Stomach (tissue), 9 donors: ENCODE measurements around the gene ERN2. TPM values are rescaled to one million over a fixed set of nuclear protein-coding genes. Genes with fewer than 3 reads are reported as not detected.

Experiments
- DNase-seq, 2 donors: peaks; one replicate each; pipeline versions ENCODE4 v3.0.0 to v3.0.0-alpha.2; 2013 to 2019
- H3K27ac ChIP-seq, 5 donors: fragments of 200-600 bp in 4 of 5; sonication (generic) in 4 of 5; one replicate each; pipeline ENCODE4 v1.5.1; 2013 to 2019; ENCODE audit warnings: mild to moderate bottlenecking in 1 of 5, moderate library complexity in 1 of 5
- H3K27me3 ChIP-seq, 3 donors: fragments of 200-600 bp; sonication (generic); one replicate each; pipeline ENCODE4 v1.5.1; 2017 to 2019; ENCODE audit warnings: mixed run types in 1 of 3
- H3K36me3 ChIP-seq, 4 donors: fragments of 200-600 bp; sonication (generic); 1 replicate in 3 of 4; 2 replicates in 1 of 4; pipeline ENCODE4 v1.5.1; 2016 to 2019
- H3K4me1 ChIP-seq, 4 donors: fragments of 200-600 bp; sonication (generic); one replicate each; pipeline ENCODE4 v1.5.1; 2016 to 2019
- H3K4me3 ChIP-seq, 4 donors: fragments of 200-600 bp; sonication (generic) in 3 of 4; one replicate each; pipeline ENCODE4 v1.5.1; 2016 to 2019; ENCODE audit warnings: mild to moderate bottlenecking in 1 of 4
- H3K9me3 ChIP-seq, 4 donors: fragments of 200-600 bp; sonication (generic); one replicate each; pipeline ENCODE4 v1.5.1; 2016 to 2019
- CTCF ChIP-seq, 7 experiments: fragments of 450-650 bp in 4 of 7; fragments of 200-600 bp in 3 of 7; sonication (generic) in 3 of 7; IDR thresholded peaks; one replicate each; pipeline ENCODE4 v1.5.1; 2016 to 2019; ENCODE audit warnings: antibody characterized with exemption in 7 of 7, control low read depth in 2 of 7, mild to moderate bottlenecking in 1 of 7
- EP300 ChIP-seq: sonication (generic); formaldehyde crosslinking; IDR thresholded peaks from one replicate; pipeline ENCODE4 v1.6.1; 2017; ENCODE audit warnings: antibody characterized with exemption
- POLR2A ChIP-seq, 4 donors: fragments of 450-650 bp; IDR thresholded peaks; one replicate each; pipeline ENCODE4 v1.6.1; 2016; ENCODE audit warnings: antibody characterized with exemption in 4 of 4, control low read depth in 2 of 4, mild to moderate bottlenecking in 1 of 4, moderate library complexity in 1 of 4
- POLR2AphosphoS5 ChIP-seq, 3 donors: sonication (generic); formaldehyde crosslinking; IDR thresholded peaks; one replicate each; pipeline ENCODE4 v1.6.1; 2016; ENCODE audit warnings: antibody characterized with exemption in 3 of 3
- WGBS, 5 donors: extraction: QIAGEN DNeasy Blood & Tissue Kit in 3 of 5; methylation state at CpG; one replicate each; pipeline versions ENCODE4 v1.1.5 to v1.1.7; 2013 to 2018; 5-methylcytosine and 5-hydroxymethylcytosine counted together
- intact Hi-C: fragments of 100-400 bp; cut with DNase I; formaldehyde crosslinking; loops from one replicate; pipeline ENCODE4 v1.15.1; 2023; ENCODE audit warnings: low total_unique reads
- polyA plus RNA-seq, 3 donors: library from polyadenylated mRNA; stranded (reverse); fragments of 200-250 nt; gene quantifications; one replicate each; pipeline ENCODE4 v1.2.3, GENCODE V29; 2013
- total RNA-seq, 5 donors: library from RNA; depleted of rRNA; stranded (reverse); fragments of >200 nt; gene quantifications; one replicate each; pipeline versions ENCODE4 v1.1.0 to v1.2.3, GENCODE V29; 2014 to 2016
- donor health status: healthy with polysubstance abuse.
- donor health status: Bipolar disorder and iron deficiency.
- donor health status: healthy.

Gene ERN2
- total and polyA plus RNA-seq, 8 donors: 18.2 to 235 (median 63.1) TPM

- H3K4me3 ChIP-seq: no peak overlapping the region
- no peaks in the 10 kb centered on the region for H3K9me3 ChIP-seq
- intact Hi-C loops: no loop called here
- H3K27me3 ChIP-seq: no peaks in the 10 kb centered on the region
- no peak overlapping the region for H3K27ac ChIP-seq
- TF ChIP-seq POLR2A (IDR thresholded peaks at IDR 0.05): no peak
- no peak for TF ChIP-seq POLR2AphosphoS5 (IDR thresholded peaks at IDR 0.05)
- no peak for TF ChIP-seq CTCF (IDR thresholded peaks at IDR 0.05)
- TF ChIP-seq EP300: no peak
- peaks cover 6 to 15% (median 10%) of the 10 kb centered on the region in 4 donors for H3K4me1 ChIP-seq
- no peak for DNase-seq
- WGBS, 5 donors: 57 to 75% (median 67%) methylated on average over 8 of the region's 8 CpGs
- peaks cover 5 to 61% (median 52%) of the 10 kb centered on the region in 4 donors for H3K36me3 ChIP-seq
Observed at GRCh38 chr16:23673971-23674614, 38.9 kb downstream of the ERN2 start.

DNA sequence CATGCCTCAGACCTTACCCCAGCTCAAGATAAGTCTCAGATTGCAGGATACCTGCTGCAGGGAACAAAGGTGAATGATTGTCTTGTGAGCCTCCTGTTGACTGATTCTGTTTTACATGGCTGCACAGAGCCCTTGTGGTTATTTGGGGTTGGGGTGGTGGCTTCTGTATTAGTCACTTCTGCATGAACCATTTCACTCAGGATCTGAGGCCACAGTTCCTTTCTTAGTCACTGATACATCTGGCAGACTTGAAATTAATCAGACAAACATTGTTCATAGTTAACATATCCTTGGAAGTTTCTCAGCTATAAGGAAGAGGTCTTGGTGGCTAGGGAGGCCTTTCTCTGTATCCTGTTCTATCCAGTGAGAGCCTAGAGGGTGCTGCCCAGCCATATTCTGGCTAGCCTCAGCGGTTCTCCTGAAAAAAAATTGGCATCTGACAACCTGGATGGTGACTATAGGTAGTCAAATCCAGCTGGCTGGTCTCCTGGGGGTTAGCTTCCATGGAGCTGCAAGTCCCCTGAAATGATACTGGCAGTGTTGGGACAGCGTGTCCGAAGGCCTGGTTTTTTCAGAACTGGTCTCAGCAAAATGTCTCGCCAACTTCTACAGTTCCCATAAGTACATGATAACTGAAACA is 42.8 kb downstream of the ERN2 start:
- H3K27me3 ChIP-seq: no peaks in the 10 kb centered on the region
- no peak overlapping the region for H3K4me3 ChIP-seq
- WGBS, 5 donors: 90 to 94% (median 92%) methylated on average over 4 of the region's 4 CpGs
- no peaks in the 10 kb centered on the region for H3K9me3 ChIP-seq
- H3K4me1 ChIP-seq: no peaks in the 10 kb centered on the region
- no peak for TF ChIP-seq POLR2A (IDR thresholded peaks at IDR 0.05)
- no peak for TF ChIP-seq EP300
- no peak for TF ChIP-seq CTCF (IDR thresholded peaks at IDR 0.05)
- peak in 1 of 3 donors; percentile 18 for TF ChIP-seq POLR2AphosphoS5 (IDR thresholded peaks at IDR 0.05)
- intact Hi-C loops: no loop called here
- peaks cover 42 to 94% (median 83%) of the 10 kb centered on the region in 4 donors for H3K36me3 ChIP-seq
- peak overlapping the region in 2 of 5 donors; percentile 56 to 71 for H3K27ac ChIP-seq
- DNase-seq: peak in 1 of 2 donors; percentile 43

DNA sequence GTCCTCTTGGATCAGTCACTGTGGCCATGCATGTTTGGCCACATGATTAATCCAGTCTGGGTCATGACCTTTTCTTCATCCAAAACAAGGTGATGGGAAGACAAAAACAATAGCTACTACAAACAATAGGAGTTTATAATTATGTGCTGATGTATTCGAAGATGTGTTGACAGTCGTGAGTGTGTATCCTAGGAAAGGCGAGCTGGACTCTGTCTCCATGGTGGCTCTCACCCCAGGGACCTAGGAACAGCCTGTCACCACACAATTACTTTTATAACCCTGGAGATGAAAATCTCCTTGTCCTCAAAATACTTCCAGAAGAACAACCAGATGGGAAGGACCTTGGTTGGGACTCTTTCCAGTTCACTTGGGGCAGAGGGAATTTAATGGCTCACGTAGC is 44.1 kb downstream of the ERN2 start:
- Histone ChIP-seq H3K4me3 (no peak overlapping the region), H3K27ac (no peak overlapping the region), H3K4me1 (no peaks in the 10 kb centered on the region), H3K27me3 (no peaks in the 10 kb centered on the region), H3K36me3 (peaks cover 54 to 96% (median 89%) of the 10 kb centered on the region in 4 donors), H3K9me3 (no peaks in the 10 kb centered on the region)
- intact Hi-C loops: no loop called here
- 87 to 94% (median 91%) methylated on average over 4 of the region's 4 CpGs for WGBS, 5 donors
- DNase-seq: no peak
- no peak for TF ChIP-seq CTCF (IDR thresholded peaks at IDR 0.05)
- no peak for TF ChIP-seq EP300

GRCh38 chr16:23668225-23668624 is 44.8 kb downstream of the ERN2 start:
- H3K9me3 ChIP-seq: no peaks in the 10 kb centered on the region
- intact Hi-C loops: no loop called here
- 75 to 81% (median 77%) methylated on average over 1 of the region's 1 CpG for WGBS, 5 donors
- no peaks in the 10 kb centered on the region for H3K4me1 ChIP-seq
- no peak overlapping the region for H3K4me3 ChIP-seq
- peaks cover 61 to 96% (median 93%) of the 10 kb centered on the region in 4 donors for H3K36me3 ChIP-seq
- no peak overlapping the region for H3K27ac ChIP-seq
- TF ChIP-seq EP300 (no peak), POLR2AphosphoS5 (IDR thresholded peaks at IDR 0.05) (no peak), CTCF (IDR thresholded peaks at IDR 0.05) (no peak), POLR2A (IDR thresholded peaks at IDR 0.05) (no peak)
- H3K27me3 ChIP-seq: no peaks in the 10 kb centered on the region
- DNase-seq: no peak
